Measurements from ENCODE around the gene TTLL10. TPM values are rescaled to one million over a fixed set of nuclear protein-coding genes. Genes with fewer than 3 reads are reported as not detected.
"Not testable (repeated sequence)": the region's sequence is repeated elsewhere in the genome, so short reads cannot be mapped to it uniquely, and the experiment has no call there.

TTLL10 gene
- total RNA-seq, 4 donors from 2014 or later = 0.40 to 0.48 TPM; not detected in 2

DNA sequence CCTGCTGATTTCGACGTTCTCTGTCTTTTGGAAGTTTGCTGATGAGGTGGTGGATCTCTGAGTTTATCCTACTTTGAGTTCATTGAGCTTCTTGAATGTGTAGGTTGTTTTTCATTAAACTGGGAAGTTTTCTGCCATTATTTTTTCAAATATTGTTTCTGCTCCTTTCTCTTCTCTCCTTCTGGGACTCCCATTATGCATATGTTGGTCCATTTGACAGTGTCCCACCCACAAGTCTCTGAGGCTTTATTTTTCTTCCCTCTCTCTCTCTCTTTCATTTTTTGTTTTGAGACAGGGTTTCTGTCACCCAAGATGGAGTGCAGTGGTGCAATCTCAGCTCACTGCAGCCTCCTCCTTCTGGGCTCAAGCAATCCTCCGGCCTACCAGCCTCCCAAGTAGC lies 21.0 kb downstream of the TTLL10 start:
- intact Hi-C loops (cut with DNase I; ENCODE audit: low total_unique reads) = no loop called here

GRCh38 chr1:1195726-1196125 lies 22.0 kb downstream of the TTLL10 start:
- in situ Hi-C loops (cut with MboI; ENCODE audit: low pct_ligation_motif_present in 1 of 4, low pct_unique_long_range_greater_than_20kb in 1 of 4, low sequenced_read_pairs in 3 of 4); intact Hi-C loops (cut with DNase I; ENCODE audit: low total_unique reads): not testable (repeated sequence)

More for the DNA sequence above, 21.0 kb downstream of the TTLL10 start:
- 90 to 91% methylated on average over 2 to 3 of the region's 3 CpGs for WGBS, 2 donors (ENCODE audit: low coverage in 1 of 2)
- H3K27me3 ChIP-seq = peaks cover 12% of the 10 kb centered on the region
- no peak overlapping the region for H3K27ac ChIP-seq
- no peaks in the 10 kb centered on the region for H3K4me1 ChIP-seq
- TF ChIP-seq EP300 (IDR thresholded peaks at IDR 0.05; ENCODE audit: low read depth) (no peak), POLR2A (IDR thresholded peaks at IDR 0.05) (no peak), POLR2AphosphoS5 (IDR thresholded peaks at IDR 0.05) (no peak)
- TF ChIP-seq, protein P1, sequence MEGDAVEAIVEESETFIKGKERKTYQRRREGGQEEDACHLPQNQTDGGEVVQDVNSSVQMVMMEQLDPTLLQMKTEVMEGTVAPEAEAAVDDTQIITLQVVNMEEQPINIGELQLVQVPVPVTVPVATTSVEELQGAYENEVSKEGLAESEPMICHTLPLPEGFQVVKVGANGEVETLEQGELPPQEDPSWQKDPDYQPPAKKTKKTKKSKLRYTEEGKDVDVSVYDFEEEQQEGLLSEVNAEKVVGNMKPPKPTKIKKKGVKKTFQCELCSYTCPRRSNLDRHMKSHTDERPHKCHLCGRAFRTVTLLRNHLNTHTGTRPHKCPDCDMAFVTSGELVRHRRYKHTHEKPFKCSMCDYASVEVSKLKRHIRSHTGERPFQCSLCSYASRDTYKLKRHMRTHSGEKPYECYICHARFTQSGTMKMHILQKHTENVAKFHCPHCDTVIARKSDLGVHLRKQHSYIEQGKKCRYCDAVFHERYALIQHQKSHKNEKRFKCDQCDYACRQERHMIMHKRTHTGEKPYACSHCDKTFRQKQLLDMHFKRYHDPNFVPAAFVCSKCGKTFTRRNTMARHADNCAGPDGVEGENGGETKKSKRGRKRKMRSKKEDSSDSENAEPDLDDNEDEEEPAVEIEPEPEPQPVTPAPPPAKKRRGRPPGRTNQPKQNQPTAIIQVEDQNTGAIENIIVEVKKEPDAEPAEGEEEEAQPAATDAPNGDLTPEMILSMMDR (IDR thresholded peaks at IDR 0.05) = no peak
- no peak for DNase-seq
- no peak overlapping the region for H3K4me3 ChIP-seq
- H3K9me3 ChIP-seq = no peaks in the 10 kb centered on the region
- H3K36me3 ChIP-seq = no peaks in the 10 kb centered on the region
- in situ Hi-C loops (cut with MboI; ENCODE audit: low pct_ligation_motif_present in 1 of 4, low pct_unique_long_range_greater_than_20kb in 1 of 4, low sequenced_read_pairs in 3 of 4) = no loop called here

GRCh38 chr1:1196431-1197187 lies 22.9 kb downstream of the TTLL10 start:
- Histone ChIP-seq H3K4me1 (peaks cover 2 to 10% (median 9%) of the 10 kb centered on the region in 4 donors), H3K27me3 (peaks cover 31% of the 10 kb centered on the region), H3K27ac (no peak overlapping the region), H3K36me3 (no peaks in the 10 kb centered on the region), H3K4me3 (no peak overlapping the region), H3K9me3 (no peaks in the 10 kb centered on the region)
- TF ChIP-seq, protein P1 (IDR thresholded peaks at IDR 0.05) = no peak
- TF ChIP-seq POLR2AphosphoS5 (IDR thresholded peaks at IDR 0.05) = no peak
- TF ChIP-seq EP300 (IDR thresholded peaks at IDR 0.05; ENCODE audit: low read depth) = no peak
- no peak for TF ChIP-seq POLR2A (IDR thresholded peaks at IDR 0.05)
- in situ Hi-C loops (cut with MboI; ENCODE audit: low pct_ligation_motif_present in 1 of 4, low pct_unique_long_range_greater_than_20kb in 1 of 4, low sequenced_read_pairs in 3 of 4) (no loop called here), intact Hi-C loops (cut with DNase I; ENCODE audit: low total_unique reads) (no loop called here)
- no peak for DNase-seq
- 83% methylated on average over 13 of the region's 13 CpGs; no CpG with 5 or more reads in 1 of the 2 donors for WGBS, 2 donors (ENCODE audit: low coverage in 1 of 2)

More at GRCh38 chr1:1195726-1196125, 22.0 kb downstream of the TTLL10 start:
- not testable (repeated sequence) for DNase-seq, H3K36me3 ChIP-seq, H3K27ac ChIP-seq, H3K4me1 ChIP-seq, H3K9me3 ChIP-seq, H3K4me3 ChIP-seq
- 82% methylated on average over 6 of the region's 6 CpGs; no CpG with 5 or more reads in 1 of the 2 donors for WGBS, 2 donors (ENCODE audit: low coverage in 1 of 2)
- peaks cover 22% of the 10 kb centered on the region for H3K27me3 ChIP-seq

GRCh38 chr1:1197188-1197500 lies 23.5 kb downstream of the TTLL10 start:
- Histone ChIP-seq H3K27me3 (peaks cover 31% of the 10 kb centered on the region), H3K27ac (no peak overlapping the region), H3K4me3 (no peak overlapping the region), H3K9me3 (no peaks in the 10 kb centered on the region), H3K4me1 (peaks cover 2 to 10% (median 9%) of the 10 kb centered on the region in 4 donors), H3K36me3 (no peaks in the 10 kb centered on the region)
- TF ChIP-seq POLR2A (IDR thresholded peaks at IDR 0.05) (no peak), EP300 (IDR thresholded peaks at IDR 0.05; ENCODE audit: low read depth) (no peak), POLR2AphosphoS5 (IDR thresholded peaks at IDR 0.05) (no peak)
- TF ChIP-seq, protein P1 (IDR thresholded peaks at IDR 0.05) = no peak
- intact Hi-C loops (cut with DNase I; ENCODE audit: low total_unique reads) (no loop called here), in situ Hi-C loops (cut with MboI; ENCODE audit: low pct_ligation_motif_present in 1 of 4, low pct_unique_long_range_greater_than_20kb in 1 of 4, low sequenced_read_pairs in 3 of 4) (no loop called here)
- 73 to 95% methylated on average over 3 to 8 of the region's 8 CpGs for WGBS, 2 donors (ENCODE audit: low coverage in 1 of 2)
- DNase-seq = no peak

All from transverse colon (tissue), 4 donors.